ENCODE measurements around the gene SSTR5. TPM values are rescaled to one million over a fixed set of nuclear protein-coding genes. Genes with fewer than 3 reads are reported as not detected.

Gene SSTR5
- total and polyA plus RNA-seq, 4 donors = 0.23 TPM; not detected in 3

DNA sequence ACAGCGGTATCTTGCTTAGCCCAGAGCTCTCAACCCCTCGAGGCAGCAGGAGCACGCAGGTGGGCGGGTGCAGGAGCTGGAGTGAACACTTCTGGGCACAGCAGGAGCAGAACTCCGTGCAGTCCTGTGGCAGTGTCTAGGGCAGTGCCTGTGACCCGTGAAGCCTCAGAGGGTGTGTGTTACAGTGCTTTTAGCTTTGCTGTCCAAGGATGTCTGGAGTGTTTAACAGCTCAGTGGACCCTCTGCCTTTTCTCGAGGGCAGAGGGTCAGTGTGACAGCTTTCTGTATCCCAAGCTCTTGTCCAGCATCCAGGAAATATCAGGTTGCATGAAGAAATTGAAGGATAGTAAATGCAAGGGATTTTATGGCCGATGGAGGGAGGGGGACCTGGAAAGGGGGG is 16.4 kb upstream of the SSTR5 start:
- Histone ChIP-seq H3K9me3 (ENCODE audit: control insufficient read depth in 4 of 4, insufficient read depth in 3 of 4, low read length in 3 of 4) (peaks cover 0 to 16% (median 1%) of the 10 kb centered on the region in 4 donors), H3K4me3 (no peak overlapping the region), H3K4me1 (ENCODE audit: control insufficient read depth in 5 of 5, insufficient read depth in 5 of 5, low read length in 5 of 5) (no peaks in the 10 kb centered on the region), H3K27me3 (ENCODE audit: control insufficient read depth in 3 of 3, insufficient read depth in 3 of 3, low read length in 2 of 3) (peaks cover 0 to 3% (median 0%) of the 10 kb centered on the region in 3 donors), H3K9ac (ENCODE audit: insufficient read depth in 1 of 2, low read length in 2 of 2) (no peak overlapping the region), H3K36me3 (ENCODE audit: control insufficient read depth in 4 of 4, insufficient read depth in 4 of 4, low read length in 4 of 4) (no peaks in the 10 kb centered on the region), H3K27ac (ENCODE audit: low read depth in 1 of 2, low read length in 1 of 2) (no peak overlapping the region)
- WGBS, 2 donors = 75 to 77% methylated on average over 8 of the region's 8 CpGs
- no peak for ATAC-seq (ENCODE audit: insufficient read depth, low FRiP score)
- DNase-seq = no peak
- no peak for TF ChIP-seq CTCF (IDR thresholded peaks at IDR 0.05; ENCODE audit: control extremely low read depth, extremely low read depth)

DNA sequence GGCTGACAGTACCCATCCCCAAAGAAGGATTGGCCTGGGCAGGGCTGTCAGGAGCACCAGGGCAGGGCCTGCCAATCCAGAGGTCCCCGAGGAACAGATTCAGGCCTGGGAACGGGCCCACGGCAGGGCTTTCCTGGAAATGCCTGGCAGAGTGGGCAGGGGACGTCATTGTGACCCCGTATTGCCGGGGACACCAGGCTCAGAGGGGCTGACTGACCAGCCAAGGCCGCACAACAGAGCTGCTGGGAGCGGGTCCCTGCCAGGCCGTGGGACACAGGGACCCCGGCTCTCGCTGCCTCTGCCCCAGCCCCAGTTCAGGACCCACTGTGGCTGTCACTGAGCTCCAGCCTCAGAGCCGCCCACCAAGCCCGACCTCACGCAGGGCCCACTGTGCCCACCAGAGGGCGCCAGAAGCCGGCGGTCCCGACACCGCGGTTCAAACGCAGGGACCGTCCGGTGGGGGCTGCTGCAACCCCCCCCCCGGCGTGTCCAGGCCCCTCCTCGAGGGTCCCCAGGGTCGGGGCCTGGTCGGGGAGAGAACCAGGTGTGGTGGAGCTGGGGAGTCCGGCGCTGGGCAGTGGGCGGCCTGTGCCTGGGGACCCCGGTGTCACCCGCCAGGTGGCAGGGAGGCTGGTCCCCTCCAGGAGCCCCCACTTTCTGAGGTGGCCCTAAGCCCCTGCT is 15.2 kb upstream of the SSTR5 start:
- ATAC-seq (ENCODE audit: insufficient read depth, low FRiP score) = no peak
- Histone ChIP-seq H3K4me1 (ENCODE audit: control insufficient read depth in 5 of 5, insufficient read depth in 5 of 5, low read length in 5 of 5) (no peaks in the 10 kb centered on the region), H3K27ac (ENCODE audit: low read depth in 1 of 2, low read length in 1 of 2) (no peak overlapping the region), H3K36me3 (ENCODE audit: control insufficient read depth in 4 of 4, insufficient read depth in 4 of 4, low read length in 4 of 4) (no peaks in the 10 kb centered on the region), H3K9me3 (ENCODE audit: control insufficient read depth in 4 of 4, insufficient read depth in 3 of 4, low read length in 3 of 4) (peaks cover 0 to 16% (median 1%) of the 10 kb centered on the region in 4 donors), H3K9ac (ENCODE audit: insufficient read depth in 1 of 2, low read length in 2 of 2) (no peak overlapping the region), H3K4me3 (no peak overlapping the region), H3K27me3 (ENCODE audit: control insufficient read depth in 3 of 3, insufficient read depth in 3 of 3, low read length in 2 of 3) (peaks cover 0 to 3% (median 0%) of the 10 kb centered on the region in 3 donors)
- TF ChIP-seq CTCF (IDR thresholded peaks at IDR 0.05; ENCODE audit: control extremely low read depth, extremely low read depth) = peak; percentile 20
- DNase-seq = no peak
- WGBS, 2 donors = 25 to 31% methylated on average over 33 of the region's 33 CpGs

- H3K27me3 ChIP-seq (ENCODE audit: control insufficient read depth in 3 of 3, insufficient read depth in 3 of 3, low read length in 2 of 3) = peaks cover 0 to 3% (median 0%) of the 10 kb centered on the region in 3 donors
- 43 to 44% methylated on average over 14 of the region's 14 CpGs for WGBS, 2 donors
These were observed 14.3 kb upstream of the SSTR5 start for GRCh38 chr16:1058216-1058615.

More at GRCh38 chr16:1058216-1058615, 14.3 kb upstream of the SSTR5 start:
- ATAC-seq (ENCODE audit: insufficient read depth, low FRiP score) = no peak
- no peak overlapping the region for H3K4me3 ChIP-seq
- TF ChIP-seq CTCF (IDR thresholded peaks at IDR 0.05; ENCODE audit: control extremely low read depth, extremely low read depth) = no peak
- peaks cover 0 to 16% (median 1%) of the 10 kb centered on the region in 4 donors for H3K9me3 ChIP-seq (ENCODE audit: control insufficient read depth in 4 of 4, insufficient read depth in 3 of 4, low read length in 3 of 4)
- H3K27ac ChIP-seq (ENCODE audit: low read depth in 1 of 2, low read length in 1 of 2) = no peak overlapping the region
- H3K9ac ChIP-seq (ENCODE audit: insufficient read depth in 1 of 2, low read length in 2 of 2) = no peak overlapping the region
- H3K36me3 ChIP-seq (ENCODE audit: control insufficient read depth in 4 of 4, insufficient read depth in 4 of 4, low read length in 4 of 4) = no peaks in the 10 kb centered on the region
- no peaks in the 10 kb centered on the region for H3K4me1 ChIP-seq (ENCODE audit: control insufficient read depth in 5 of 5, insufficient read depth in 5 of 5, low read length in 5 of 5)
- DNase-seq = no peak

All from lung (tissue), 12 donors.